ENCODE data around the gene ST6GALNAC1.

The ST6GALNAC1 gene

DNA sequence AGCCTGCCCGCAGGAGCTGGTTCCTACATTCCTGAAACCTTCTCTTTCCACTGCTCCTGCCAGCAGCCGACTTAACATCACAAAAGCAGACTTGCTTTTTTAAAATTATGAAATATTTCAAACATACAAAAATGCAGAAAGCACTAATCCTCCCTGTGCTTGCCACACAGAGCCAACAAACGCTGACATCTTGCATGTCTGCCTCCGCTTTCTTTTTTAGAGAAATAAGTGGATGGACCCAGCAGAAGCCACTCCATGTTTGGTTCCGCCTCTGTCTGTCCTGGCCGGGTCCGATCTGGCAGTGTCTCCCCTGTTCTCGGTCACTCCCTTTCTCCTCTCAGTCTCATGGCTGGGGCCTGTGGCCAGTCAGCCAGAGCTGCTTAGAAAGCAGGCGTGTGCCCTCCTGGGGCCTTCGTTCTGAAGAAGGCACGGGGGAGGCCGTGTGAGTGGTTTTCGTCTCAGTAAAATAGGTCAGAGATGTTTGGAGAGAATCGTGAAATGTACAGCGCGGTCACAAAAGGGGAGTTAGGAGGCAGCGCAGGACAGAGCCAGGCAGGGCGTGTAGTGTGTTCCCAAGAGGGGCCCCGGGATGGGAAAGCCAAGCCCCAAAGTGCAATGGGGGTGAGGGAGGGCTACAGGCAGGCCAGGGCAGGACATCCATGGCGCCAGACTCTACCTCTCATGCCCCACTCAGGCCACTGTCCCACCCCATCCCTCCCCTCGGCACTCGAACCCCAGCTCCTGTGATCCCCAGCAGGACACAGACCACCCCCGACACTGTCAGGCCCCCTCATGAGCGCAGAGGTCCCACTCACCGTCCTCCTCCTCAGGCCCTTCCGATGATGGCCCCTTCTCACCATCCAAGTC lies 44.0 kb upstream of the ST6GALNAC1 start:
- TF ChIP-seq, protein P1, sequence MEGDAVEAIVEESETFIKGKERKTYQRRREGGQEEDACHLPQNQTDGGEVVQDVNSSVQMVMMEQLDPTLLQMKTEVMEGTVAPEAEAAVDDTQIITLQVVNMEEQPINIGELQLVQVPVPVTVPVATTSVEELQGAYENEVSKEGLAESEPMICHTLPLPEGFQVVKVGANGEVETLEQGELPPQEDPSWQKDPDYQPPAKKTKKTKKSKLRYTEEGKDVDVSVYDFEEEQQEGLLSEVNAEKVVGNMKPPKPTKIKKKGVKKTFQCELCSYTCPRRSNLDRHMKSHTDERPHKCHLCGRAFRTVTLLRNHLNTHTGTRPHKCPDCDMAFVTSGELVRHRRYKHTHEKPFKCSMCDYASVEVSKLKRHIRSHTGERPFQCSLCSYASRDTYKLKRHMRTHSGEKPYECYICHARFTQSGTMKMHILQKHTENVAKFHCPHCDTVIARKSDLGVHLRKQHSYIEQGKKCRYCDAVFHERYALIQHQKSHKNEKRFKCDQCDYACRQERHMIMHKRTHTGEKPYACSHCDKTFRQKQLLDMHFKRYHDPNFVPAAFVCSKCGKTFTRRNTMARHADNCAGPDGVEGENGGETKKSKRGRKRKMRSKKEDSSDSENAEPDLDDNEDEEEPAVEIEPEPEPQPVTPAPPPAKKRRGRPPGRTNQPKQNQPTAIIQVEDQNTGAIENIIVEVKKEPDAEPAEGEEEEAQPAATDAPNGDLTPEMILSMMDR (IDR thresholded peaks at IDR 0.05; ENCODE audit: extremely low read depth, insufficient read depth, missing control alignments): no peak
- in situ Hi-C loops (cut with MboI; ENCODE audit: low pct_unique_long_range_greater_than_20kb, low sequenced_read_pairs, unreplicated experiment): loop anchor here (10.0 kb wide), 1 partner anchor 163 kb away; no protein-coding TSS in a partner anchor
- no peak for DNase-seq (ENCODE audit: low spot score)

GRCh38 chr17:76686538-76687297 lies 43.2 kb upstream of the ST6GALNAC1 start:
- no peak for DNase-seq (ENCODE audit: low spot score)
- TF ChIP-seq, protein P1 (IDR thresholded peaks at IDR 0.05; ENCODE audit: extremely low read depth, insufficient read depth, missing control alignments): no peak
- in situ Hi-C loops (cut with MboI; ENCODE audit: low pct_unique_long_range_greater_than_20kb, low sequenced_read_pairs, unreplicated experiment): loop anchor here (10.0 kb wide), 1 partner anchor 162 kb away; no protein-coding TSS in a partner anchor

GRCh38 chr17:76685846-76686245 lies 42.3 kb upstream of the ST6GALNAC1 start:
- in situ Hi-C loops (cut with MboI; ENCODE audit: low pct_unique_long_range_greater_than_20kb, low sequenced_read_pairs, unreplicated experiment): loop anchor here (10.0 kb wide), 1 partner anchor 161 kb away; no protein-coding TSS in a partner anchor

DNA sequence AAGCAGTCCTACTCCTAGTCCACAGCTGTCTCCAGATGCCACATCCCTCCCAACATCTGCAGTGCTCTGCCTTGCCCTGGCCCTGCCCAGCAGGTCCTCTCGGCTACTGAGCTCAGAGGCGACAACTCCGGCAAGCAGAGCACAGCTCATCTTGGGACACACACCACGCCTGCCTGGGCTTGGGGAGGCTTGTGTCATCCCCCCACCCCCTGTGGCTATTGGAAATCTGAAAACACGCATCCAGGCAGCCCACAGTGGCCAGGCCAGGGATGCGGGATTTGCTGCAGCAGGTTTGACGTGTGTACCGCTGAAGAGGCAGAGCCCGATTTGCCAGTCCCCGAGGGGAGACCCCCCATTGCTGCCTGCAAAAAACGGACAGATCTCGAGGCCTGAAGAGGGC lies 41.8 kb upstream of the ST6GALNAC1 start:
- DNase-seq (ENCODE audit: low spot score): no peak
- in situ Hi-C loops (cut with MboI; ENCODE audit: low pct_unique_long_range_greater_than_20kb, low sequenced_read_pairs, unreplicated experiment): loop anchor here (10.0 kb wide), 1 partner anchor 161 kb away; no protein-coding TSS in a partner anchor

More at GRCh38 chr17:76685846-76686245, 42.3 kb upstream of the ST6GALNAC1 start:
- no peak for DNase-seq (ENCODE audit: low spot score)
- TF ChIP-seq, protein P1 (IDR thresholded peaks at IDR 0.05; ENCODE audit: extremely low read depth, insufficient read depth, missing control alignments): no peak

GRCh38 chr17:76684756-76685155 lies 41.2 kb upstream of the ST6GALNAC1 start:
- TF ChIP-seq, protein P1 (IDR thresholded peaks at IDR 0.05; ENCODE audit: extremely low read depth, insufficient read depth, missing control alignments): no peak
- in situ Hi-C loops (cut with MboI; ENCODE audit: low pct_unique_long_range_greater_than_20kb, low sequenced_read_pairs, unreplicated experiment): loop anchor here (10.0 kb wide), 1 partner anchor 160 kb away; no protein-coding TSS in a partner anchor
- DNase-seq (ENCODE audit: low spot score): no peak

More for the DNA sequence above, 41.8 kb upstream of the ST6GALNAC1 start:
- TF ChIP-seq, protein P1 (IDR thresholded peaks at IDR 0.05; ENCODE audit: extremely low read depth, insufficient read depth, missing control alignments): no peak
